ENCODE data around the gene COLQ. TPM values are rescaled to one million over a fixed set of nuclear protein-coding genes. Genes with fewer than 3 reads are reported as not detected.

COLQ gene
- total RNA-seq, 2 donors from 2014 or later = 7.8 to 31.8 TPM

DNA sequence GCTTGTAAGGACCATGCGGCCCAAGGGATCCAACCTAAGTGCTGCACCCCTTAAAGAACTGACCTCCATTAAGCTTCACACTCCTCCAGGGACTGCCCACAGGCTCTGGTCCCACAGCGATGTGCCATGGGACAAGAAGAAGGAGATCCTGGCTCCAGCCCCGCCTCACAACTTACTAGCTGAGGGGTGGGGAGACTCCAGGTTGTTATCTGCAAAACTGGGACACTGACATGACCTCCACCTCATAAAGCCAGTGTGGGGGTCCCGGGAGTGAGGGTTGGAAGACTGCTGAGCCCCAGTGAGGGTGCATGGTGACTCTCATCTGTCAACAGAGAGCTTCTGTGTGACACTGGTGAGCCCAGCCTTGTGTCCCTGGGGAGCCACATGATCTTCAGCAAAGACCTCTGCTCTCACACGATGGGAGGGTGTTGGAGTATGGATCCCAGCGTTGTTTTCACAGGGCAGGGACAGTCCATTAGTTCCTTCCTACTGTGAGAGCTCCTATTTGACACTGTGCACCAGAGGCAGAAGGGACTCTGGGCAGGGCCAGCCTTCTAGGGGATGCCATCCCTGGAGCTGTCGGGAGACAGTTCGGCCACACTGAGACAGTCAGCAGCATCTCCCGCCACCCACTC lies 67.4 kb downstream of the COLQ start:
- Mint-ChIP-seq H3K4me3 (no peak overlapping the region), H3K36me3 (peaks cover 5% of the 10 kb centered on the region), H3K4me1 (ENCODE audit: low read depth in 2 of 2) (peaks cover 26 to 42% of the 10 kb centered on the region in 2 donors), H3K27ac (no peak overlapping the region), H3K9me3 (no peaks in the 10 kb centered on the region), H3K27me3 (no peaks in the 10 kb centered on the region)
- ATAC-seq (no peak), DNase-seq (ENCODE audit: low spot score) (no peak)

DNA sequence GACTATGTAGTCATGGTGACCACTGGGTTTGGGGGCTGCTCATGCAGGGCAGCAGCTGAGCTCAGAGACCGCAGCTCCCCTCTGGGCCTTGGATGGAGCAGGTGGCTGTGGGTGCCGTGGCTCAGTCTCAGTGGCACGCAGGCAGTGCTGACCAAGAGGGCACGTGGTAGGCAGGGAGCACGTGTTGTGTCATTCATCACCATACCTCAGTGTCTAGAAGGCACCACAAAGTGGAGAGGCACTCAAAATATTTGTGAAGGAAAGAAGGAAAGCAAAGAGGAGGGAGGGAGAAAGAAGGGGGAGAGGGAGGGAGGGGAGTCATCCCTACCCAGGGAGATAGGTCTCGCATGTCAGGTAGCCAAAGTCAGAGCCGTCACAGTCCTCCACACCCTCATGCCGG lies 68.0 kb downstream of the COLQ start:
- H3K9me3 Mint-ChIP-seq = no peaks in the 10 kb centered on the region
- H3K36me3 Mint-ChIP-seq = peaks cover 5% of the 10 kb centered on the region
- H3K27ac Mint-ChIP-seq = peak overlapping the region in 1 of 2 donors; percentile 34
- no peaks in the 10 kb centered on the region for H3K27me3 Mint-ChIP-seq
- no peak overlapping the region for H3K4me3 Mint-ChIP-seq
- H3K4me1 Mint-ChIP-seq (ENCODE audit: low read depth in 2 of 2) = peaks cover 26 to 42% of the 10 kb centered on the region in 2 donors
- no peak for ATAC-seq
- DNase-seq (ENCODE audit: low spot score) = no peak

DNA sequence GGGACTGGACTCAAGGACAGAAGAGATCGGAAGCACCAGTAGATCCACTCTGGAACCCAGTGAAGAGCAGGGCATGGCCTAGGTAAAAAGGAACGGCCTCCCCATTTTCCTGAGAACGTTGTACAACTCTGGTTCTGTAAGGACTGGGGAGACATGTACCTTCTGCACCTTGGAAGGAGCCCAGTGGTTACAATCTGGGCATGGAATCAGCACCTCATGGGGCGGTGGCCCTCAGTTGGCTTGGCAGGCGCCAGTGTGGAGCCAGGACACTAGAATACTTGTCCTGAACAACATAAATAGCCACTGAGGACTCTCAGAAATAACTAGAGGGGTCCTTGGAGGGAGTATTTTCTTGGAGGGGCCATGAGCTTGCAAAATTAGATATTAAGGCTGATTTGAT lies 68.5 kb downstream of the COLQ start:
- Mint-ChIP-seq H3K36me3 (no peaks in the 10 kb centered on the region), H3K27ac (peak overlapping the region in 1 of 2 donors; percentile 91), H3K4me3 (no peak overlapping the region), H3K4me1 (ENCODE audit: low read depth in 2 of 2) (peaks cover 20 to 37% of the 10 kb centered on the region in 2 donors), H3K9me3 (no peaks in the 10 kb centered on the region), H3K27me3 (no peaks in the 10 kb centered on the region)
- no peak for ATAC-seq
- DNase-seq (ENCODE audit: low spot score) = no peak

DNA sequence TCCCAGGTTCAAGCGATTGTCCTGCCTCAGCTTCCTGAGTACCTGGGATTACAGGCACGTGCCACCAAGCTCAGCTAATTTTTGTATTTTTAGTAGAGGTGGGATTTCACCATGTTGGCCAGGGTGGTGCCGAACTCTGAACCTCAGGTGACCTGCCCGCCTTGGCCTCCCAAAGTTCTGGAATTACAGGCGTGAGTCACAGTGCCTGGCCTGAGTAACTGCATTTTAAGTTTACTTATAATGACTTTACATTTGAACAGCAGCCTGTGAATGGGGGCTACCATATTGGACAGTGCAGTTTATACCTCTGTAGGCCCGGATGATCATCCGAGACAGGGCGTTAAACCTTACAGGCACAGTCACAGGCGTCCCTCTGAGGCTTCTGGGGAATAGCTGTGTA lies 69.3 kb downstream of the COLQ start:
- peaks cover 20 to 35% of the 10 kb centered on the region in 2 donors for H3K4me1 Mint-ChIP-seq (ENCODE audit: low read depth in 2 of 2)
- H3K9me3 Mint-ChIP-seq = no peaks in the 10 kb centered on the region
- DNase-seq (ENCODE audit: low spot score) (no peak), ATAC-seq (no peak)
- no peaks in the 10 kb centered on the region for H3K27me3 Mint-ChIP-seq
- H3K27ac Mint-ChIP-seq = peak overlapping the region in 1 of 2 donors; percentile 91
- no peak overlapping the region for H3K4me3 Mint-ChIP-seq
- H3K36me3 Mint-ChIP-seq = no peaks in the 10 kb centered on the region

DNA sequence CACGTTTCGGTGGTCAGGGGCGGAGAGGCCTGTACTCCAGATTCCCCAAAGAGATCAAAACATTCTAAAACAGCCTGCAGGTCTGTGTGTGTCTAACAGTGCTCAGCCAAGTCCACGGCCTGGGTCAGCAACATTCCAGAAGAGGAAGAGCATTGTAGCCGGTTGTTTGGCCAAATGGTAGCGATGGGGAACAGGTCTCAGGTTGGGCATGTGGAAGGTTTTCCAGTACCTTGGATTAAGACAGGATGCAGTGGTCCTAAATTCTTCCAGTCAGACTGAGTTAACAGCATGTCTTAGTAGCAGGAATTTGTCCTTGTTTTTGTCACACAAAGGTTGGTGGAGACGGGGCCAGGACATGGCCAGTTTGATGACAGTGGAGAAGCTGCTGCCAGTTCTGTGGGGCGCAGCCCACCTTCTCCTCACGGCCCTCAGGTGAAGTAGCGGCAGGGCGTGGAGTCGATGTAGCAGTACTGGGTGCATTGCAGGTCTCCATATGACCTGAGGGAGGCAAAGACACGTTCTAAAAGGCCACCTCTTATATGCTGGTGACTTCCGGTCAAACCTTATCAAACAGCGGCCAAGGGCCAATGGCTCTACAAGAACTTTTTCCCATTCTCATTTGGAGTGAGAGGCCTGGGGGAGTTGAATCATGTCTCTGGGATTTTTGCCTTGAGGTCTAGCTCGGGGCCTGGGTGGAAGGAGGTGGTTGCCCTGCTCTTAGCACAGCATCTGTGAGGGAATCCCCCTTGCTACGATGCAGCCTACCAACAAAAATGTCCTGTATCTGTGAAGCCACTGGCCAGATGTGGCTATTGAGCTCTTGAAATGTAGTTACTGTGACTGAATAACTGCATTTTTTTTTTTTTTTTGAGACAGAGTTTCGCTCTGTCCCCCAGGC lies 70.0 kb downstream of the COLQ start:
- peak; percentile 66 to 87 for ATAC-seq
- H3K27ac Mint-ChIP-seq = peak overlapping the region; percentile 59 to 91
- no peaks in the 10 kb centered on the region for H3K36me3 Mint-ChIP-seq
- peak overlapping the region; percentile 38 for H3K4me3 Mint-ChIP-seq
- H3K9me3 Mint-ChIP-seq = no peaks in the 10 kb centered on the region
- no peaks in the 10 kb centered on the region for H3K27me3 Mint-ChIP-seq
- DNase-seq (ENCODE audit: low spot score) = peak; percentile 78
- peaks cover 20 to 34% of the 10 kb centered on the region in 2 donors for H3K4me1 Mint-ChIP-seq (ENCODE audit: low read depth in 2 of 2)

DNA sequence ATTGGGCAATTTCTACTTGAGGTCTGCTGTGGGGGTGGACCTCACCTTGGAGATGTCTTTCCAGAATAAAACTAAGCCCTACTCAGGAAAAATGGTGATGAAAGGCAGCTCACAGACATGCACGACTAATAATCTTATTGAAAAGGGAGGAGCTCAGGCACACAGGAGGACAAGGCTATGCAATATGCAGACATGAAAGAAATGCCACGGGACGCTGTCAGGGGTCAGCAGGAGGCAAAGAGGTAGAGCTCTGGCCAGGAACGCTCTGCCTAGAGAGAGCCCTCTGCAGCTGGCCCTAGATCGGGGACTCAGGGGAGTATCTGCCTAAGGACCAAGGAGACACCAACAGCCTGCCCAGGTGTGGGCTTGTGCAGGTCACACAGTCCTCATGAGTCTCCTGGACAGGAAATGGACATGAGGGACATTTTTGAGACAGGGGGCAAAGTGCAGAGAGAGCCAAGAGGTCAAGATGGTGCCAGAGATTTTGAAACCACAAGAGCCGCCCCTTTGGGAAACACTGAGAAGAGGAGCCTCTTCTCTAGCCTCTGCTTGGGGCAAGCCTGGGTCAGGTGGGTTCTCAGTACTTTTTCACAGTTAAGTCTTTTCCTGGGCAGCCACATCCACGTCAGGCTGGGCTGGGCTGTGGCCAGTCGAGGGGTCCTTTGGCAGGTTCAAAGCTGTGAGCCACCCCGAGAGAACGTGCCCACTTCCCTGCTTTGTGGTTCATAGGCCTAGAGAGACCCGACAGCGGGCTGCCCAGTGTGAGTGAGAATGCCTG lies 70.9 kb downstream of the COLQ start:
- DNase-seq (ENCODE audit: low spot score) (peak; percentile 61), ATAC-seq (peak; percentile 41 to 64)
- Mint-ChIP-seq H3K9me3 (no peaks in the 10 kb centered on the region), H3K27ac (peak overlapping the region; percentile 59 to 91), H3K4me3 (peak overlapping the region; percentile 38), H3K36me3 (no peaks in the 10 kb centered on the region), H3K4me1 (ENCODE audit: low read depth in 2 of 2) (peaks cover 20 to 34% of the 10 kb centered on the region in 2 donors), H3K27me3 (no peaks in the 10 kb centered on the region)

DNA sequence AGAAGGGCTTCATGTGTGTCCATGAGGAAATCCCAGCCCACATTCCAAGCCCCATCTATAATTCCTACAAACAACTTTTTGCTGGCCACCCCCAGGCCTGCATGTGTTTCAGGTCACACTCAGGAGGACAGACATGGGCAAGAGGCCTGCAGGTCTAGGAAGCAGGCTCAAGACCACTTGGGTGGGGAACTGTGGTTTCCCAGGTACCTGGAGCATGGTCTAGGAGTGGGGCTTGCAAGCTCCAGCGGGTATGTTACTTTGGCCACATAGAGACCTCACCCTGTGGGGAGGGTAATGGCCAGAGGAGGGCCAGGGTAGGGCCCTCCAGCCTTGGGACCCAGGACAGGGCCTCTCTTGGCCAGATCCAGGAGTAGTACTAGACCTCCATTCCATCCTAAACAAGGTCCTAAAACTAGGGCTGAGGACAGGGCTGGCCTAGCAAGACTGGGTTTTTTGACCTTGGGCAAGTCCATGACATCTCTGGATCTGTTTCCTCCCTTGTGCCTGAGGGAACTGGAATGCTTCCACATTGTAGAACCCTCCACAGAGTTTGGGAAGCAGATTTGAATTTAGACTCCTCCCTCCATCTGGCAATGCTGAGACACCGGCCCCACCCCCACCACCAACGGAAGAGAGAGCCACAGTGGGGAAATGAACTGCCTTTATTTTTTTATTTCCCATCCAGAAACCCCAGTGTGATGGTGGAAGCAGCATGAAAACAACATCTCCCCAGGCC lies 71.8 kb downstream of the COLQ start:
- peak overlapping the region in 1 of 2 donors; percentile 91 for H3K27ac Mint-ChIP-seq
- no peaks in the 10 kb centered on the region for H3K36me3 Mint-ChIP-seq

DNA sequence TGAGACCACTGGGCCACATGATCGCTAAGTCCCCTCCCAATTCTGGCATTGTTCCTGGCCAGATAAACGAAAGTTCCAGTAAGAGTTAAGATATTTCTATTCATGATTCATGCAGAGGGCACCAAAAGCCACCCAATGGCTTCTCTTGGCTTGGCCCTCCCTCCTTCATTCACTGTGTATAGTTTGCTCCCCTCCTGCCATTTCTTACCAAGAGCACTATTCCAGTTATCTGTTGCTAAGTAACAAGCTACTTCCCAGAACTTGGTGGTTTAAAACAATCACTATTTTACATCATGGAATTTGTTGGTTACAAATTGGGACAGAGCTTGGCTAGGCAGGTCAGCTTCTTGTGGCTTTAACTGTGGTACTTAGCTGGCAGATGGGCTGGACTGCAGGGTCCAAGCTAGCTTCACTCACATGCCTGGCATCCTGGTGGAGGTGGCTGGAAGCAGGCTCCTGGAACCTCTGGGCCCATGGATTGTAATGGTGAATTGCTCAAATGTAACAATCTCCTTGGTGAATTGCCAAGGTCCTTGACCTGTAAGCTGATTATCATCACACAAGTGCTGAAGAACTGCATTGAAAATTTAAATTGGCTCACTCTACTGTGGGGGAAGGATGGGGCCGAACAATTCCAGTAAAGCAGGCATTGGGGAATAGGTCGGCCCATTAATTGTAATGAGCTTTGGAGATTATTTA lies 77.5 kb downstream of the COLQ start:
- H3K4me1 Mint-ChIP-seq (ENCODE audit: low read depth in 2 of 2) = peaks cover 38% of the 10 kb centered on the region in 2 donors
- no peak for DNase-seq (ENCODE audit: low spot score)
- H3K9me3 Mint-ChIP-seq = no peaks in the 10 kb centered on the region
- no peak for ATAC-seq
- peak overlapping the region; percentile 40 to 53 for H3K27ac Mint-ChIP-seq
- H3K27me3 Mint-ChIP-seq = no peaks in the 10 kb centered on the region
- no peak overlapping the region for H3K4me3 Mint-ChIP-seq
- H3K36me3 Mint-ChIP-seq = peaks cover 35% of the 10 kb centered on the region

More for the DNA sequence above, 71.8 kb downstream of the COLQ start:
- H3K4me1 Mint-ChIP-seq (ENCODE audit: low read depth in 2 of 2) = peaks cover 20 to 37% of the 10 kb centered on the region in 2 donors
- DNase-seq (ENCODE audit: low spot score) (no peak), ATAC-seq (no peak)
- H3K27me3 Mint-ChIP-seq = no peaks in the 10 kb centered on the region
- no peaks in the 10 kb centered on the region for H3K9me3 Mint-ChIP-seq
- no peak overlapping the region for H3K4me3 Mint-ChIP-seq

DNA sequence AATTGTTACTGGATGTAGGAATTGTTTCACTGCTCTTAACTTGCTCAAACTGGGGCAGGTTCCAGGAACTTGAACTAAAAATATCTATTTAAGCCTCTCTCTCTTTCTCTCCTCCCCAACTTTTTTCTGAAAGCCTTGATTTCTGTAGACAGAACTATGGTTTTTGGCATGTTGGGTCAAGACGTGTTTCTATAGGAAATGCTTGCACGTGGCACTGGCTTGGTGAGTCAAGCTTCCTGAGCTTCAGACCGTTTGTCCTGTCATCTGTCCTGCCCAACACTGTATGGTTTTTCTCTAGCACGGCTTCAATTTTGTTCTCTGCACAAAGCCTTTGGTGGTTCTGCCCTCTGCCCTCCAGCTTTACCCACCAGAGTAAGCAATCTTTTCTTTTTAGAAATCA lies 80.6 kb downstream of the COLQ start:
- Mint-ChIP-seq H3K27me3 (no peaks in the 10 kb centered on the region), H3K36me3 (peaks cover 49% of the 10 kb centered on the region), H3K4me1 (ENCODE audit: low read depth in 2 of 2) (peaks cover 46% of the 10 kb centered on the region in 2 donors), H3K4me3 (peak overlapping the region; percentile 29), H3K27ac (peak overlapping the region; percentile 51 to 84), H3K9me3 (no peaks in the 10 kb centered on the region)
- DNase-seq (ENCODE audit: low spot score) = no peak
- ATAC-seq = peak; percentile 68 to 73

DNA sequence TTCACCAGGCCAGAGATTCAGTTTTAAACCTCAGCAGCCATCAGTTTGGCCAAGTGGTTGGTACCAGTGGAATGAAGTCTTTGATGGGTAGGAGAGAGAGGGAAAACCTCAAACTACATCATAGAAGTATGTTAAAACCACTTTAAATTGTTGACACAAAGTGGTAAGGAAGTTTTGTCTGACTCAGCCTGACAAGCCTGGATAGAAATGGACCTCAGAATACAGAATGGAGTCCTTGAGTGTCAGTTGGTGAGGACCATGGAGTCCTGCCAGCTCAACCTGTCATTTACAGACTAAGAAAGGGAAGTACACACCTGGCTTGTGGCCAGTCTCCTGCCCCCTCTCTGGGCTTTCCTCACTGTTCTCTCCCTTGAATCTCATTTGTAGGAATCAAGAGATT lies 82.0 kb downstream of the COLQ start:
- Mint-ChIP-seq H3K4me1 (ENCODE audit: low read depth in 2 of 2) (peaks cover 46% of the 10 kb centered on the region in 2 donors), H3K4me3 (peak overlapping the region; percentile 37), H3K9me3 (no peaks in the 10 kb centered on the region), H3K27me3 (no peaks in the 10 kb centered on the region), H3K36me3 (peaks cover 50% of the 10 kb centered on the region), H3K27ac (peak overlapping the region; percentile 51 to 84)
- DNase-seq (ENCODE audit: low spot score) (no peak), ATAC-seq (peak; percentile 53 to 63)

DNA sequence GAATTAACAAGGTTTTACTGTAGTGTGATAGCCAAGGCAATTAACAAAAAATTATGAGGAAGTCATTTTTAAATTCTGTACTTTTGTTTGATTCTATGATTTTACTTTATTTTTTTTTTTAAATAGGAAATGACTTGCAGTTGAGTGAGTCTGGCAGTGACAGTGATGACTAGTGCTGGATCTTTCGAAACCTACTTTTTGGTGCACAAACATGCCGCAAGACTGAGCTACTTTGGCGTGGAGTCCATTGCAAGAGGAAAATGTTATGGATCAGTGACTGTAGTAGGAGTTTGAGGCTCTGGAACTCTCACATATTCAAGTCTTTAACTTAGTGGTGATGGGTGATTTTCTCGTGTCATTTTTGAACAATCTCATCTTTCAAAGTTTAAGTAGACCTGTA lies 82.5 kb downstream of the COLQ start:
- peak overlapping the region; percentile 37 for H3K4me3 Mint-ChIP-seq
- no peaks in the 10 kb centered on the region for H3K27me3 Mint-ChIP-seq
- peaks cover 46% of the 10 kb centered on the region in 2 donors for H3K4me1 Mint-ChIP-seq (ENCODE audit: low read depth in 2 of 2)
- H3K9me3 Mint-ChIP-seq = no peaks in the 10 kb centered on the region
- H3K36me3 Mint-ChIP-seq = peaks cover 47% of the 10 kb centered on the region
- no peak for DNase-seq (ENCODE audit: low spot score)
- peak overlapping the region; percentile 51 to 84 for H3K27ac Mint-ChIP-seq
- no peak for ATAC-seq

DNA sequence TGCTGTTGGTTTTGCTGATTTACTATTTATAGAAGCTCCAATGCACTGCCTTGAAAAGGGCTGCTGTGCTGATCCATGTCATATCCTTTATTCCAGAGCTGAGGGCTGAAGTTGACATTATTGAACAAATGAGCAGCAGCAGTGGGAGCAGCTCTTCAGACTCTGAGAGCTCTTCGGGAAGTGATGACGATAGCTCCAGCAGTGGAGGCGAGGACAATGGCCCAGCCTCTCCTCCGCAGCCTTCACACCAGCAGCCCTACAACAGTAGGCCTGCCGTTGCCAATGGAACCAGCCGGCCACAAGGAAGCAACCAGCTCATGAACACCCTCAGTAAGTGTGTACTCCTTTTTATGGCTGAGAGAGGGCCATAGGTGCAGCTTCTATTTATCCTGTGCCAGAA lies 85.3 kb downstream of the COLQ start:
- H3K4me3 Mint-ChIP-seq = no peak overlapping the region
- ATAC-seq (no peak), DNase-seq (ENCODE audit: low spot score) (no peak)
- H3K27ac Mint-ChIP-seq = peak overlapping the region in 1 of 2 donors; percentile 38
- peaks cover 40% of the 10 kb centered on the region for H3K36me3 Mint-ChIP-seq
- H3K9me3 Mint-ChIP-seq = no peaks in the 10 kb centered on the region
- H3K4me1 Mint-ChIP-seq (ENCODE audit: low read depth in 2 of 2) = peaks cover 41 to 44% of the 10 kb centered on the region in 2 donors
- H3K27me3 Mint-ChIP-seq = no peaks in the 10 kb centered on the region
